Right atrium auricular region (tissue), 2 donors: ENCODE results near the gene FANCI. TPM values are rescaled to one million over a fixed set of nuclear protein-coding genes. Genes with fewer than 3 reads are reported as not detected.
A peak's percentile ranks its signal among the peaks of the same experiment; 100 is the strongest.

Experiments used
- DNase-seq: peaks from one replicate; pipeline ENCODE4 v3.0.0-alpha.2; 2019; ENCODE audit warnings: low spot score
- H3K27ac ChIP-seq, 2 donors: fragments of 200-600 bp; sonication (generic); 1 replicate in 1 of 2; 2 replicates in 1 of 2; pipeline ENCODE4 v1.5.1; 2016 to 2019
- H3K27me3 ChIP-seq, 2 donors: fragments of 200-600 bp; sonication (generic); one replicate each; pipeline versions ENCODE4 v1.5.1 to v1.6.0; 2017 to 2019
- H3K36me3 ChIP-seq: fragments of 200-600 bp; sonication (generic); one replicate; pipeline ENCODE4 v1.5.1; 2016
- H3K4me1 ChIP-seq, 2 donors: fragments of 200-600 bp; sonication (generic); one replicate each; pipeline versions ENCODE4 v1.5.1 to v1.6.0; 2017 to 2019
- H3K4me3 ChIP-seq, 2 donors: fragments of 200-600 bp; sonication (generic); 1 replicate in 1 of 2; 2 replicates in 1 of 2; pipeline ENCODE4 v1.5.1; 2017 to 2019; ENCODE audit warnings: mild to moderate bottlenecking in 1 of 2, moderate library complexity in 1 of 2
- H3K9me3 ChIP-seq, 2 donors: fragments of 200-600 bp; sonication (generic); one replicate each; pipeline ENCODE4 v1.5.1; 2019
- total RNA-seq, 2 donors: library from RNA; depleted of rRNA; stranded (reverse); fragments of >200 nt; gene quantifications; one replicate each; pipeline ENCODE4 v1.1.0, GENCODE V29; 2016
- TF ChIP-seq, protein P1 (sequence below), 2 donors: fragments of 200-600 bp; sonication (generic); IDR thresholded peaks; one replicate each; pipeline ENCODE4 v1.5.1; 2019; ENCODE audit warnings: antibody characterized with exemption in 2 of 2

Gene FANCI
- total RNA-seq, 2 donors from 2014 or later = 0.79 to 1.6 TPM

DNA sequence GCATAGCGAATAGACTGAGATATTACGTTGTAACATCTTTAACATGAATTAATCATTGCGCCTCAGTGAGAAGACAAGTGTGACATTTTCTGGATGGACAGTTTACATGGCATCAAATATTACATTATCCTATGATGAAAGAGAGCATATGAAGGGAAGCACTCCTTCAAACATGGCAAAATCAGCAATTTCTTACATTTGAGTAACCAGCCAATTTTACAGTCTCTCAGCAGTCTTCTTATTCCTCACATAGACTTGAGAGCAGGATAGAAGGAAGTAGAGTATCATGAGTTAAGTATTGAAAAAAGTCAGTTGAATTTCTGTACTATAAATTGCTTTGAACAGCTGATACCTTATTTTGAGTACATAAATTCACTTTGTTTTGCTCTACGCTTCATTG lies 38.9 kb downstream of the FANCI start:
- Histone ChIP-seq H3K36me3 (no peaks in the 10 kb centered on the region), H3K4me1 (no peaks in the 10 kb centered on the region), H3K27me3 (no peaks in the 10 kb centered on the region), H3K9me3 (no peaks in the 10 kb centered on the region), H3K4me3 (no peak overlapping the region), H3K27ac (no peak overlapping the region)
- TF ChIP-seq, protein P1, sequence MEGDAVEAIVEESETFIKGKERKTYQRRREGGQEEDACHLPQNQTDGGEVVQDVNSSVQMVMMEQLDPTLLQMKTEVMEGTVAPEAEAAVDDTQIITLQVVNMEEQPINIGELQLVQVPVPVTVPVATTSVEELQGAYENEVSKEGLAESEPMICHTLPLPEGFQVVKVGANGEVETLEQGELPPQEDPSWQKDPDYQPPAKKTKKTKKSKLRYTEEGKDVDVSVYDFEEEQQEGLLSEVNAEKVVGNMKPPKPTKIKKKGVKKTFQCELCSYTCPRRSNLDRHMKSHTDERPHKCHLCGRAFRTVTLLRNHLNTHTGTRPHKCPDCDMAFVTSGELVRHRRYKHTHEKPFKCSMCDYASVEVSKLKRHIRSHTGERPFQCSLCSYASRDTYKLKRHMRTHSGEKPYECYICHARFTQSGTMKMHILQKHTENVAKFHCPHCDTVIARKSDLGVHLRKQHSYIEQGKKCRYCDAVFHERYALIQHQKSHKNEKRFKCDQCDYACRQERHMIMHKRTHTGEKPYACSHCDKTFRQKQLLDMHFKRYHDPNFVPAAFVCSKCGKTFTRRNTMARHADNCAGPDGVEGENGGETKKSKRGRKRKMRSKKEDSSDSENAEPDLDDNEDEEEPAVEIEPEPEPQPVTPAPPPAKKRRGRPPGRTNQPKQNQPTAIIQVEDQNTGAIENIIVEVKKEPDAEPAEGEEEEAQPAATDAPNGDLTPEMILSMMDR (IDR thresholded peaks at IDR 0.05) = no peak
- DNase-seq = no peak

DNA sequence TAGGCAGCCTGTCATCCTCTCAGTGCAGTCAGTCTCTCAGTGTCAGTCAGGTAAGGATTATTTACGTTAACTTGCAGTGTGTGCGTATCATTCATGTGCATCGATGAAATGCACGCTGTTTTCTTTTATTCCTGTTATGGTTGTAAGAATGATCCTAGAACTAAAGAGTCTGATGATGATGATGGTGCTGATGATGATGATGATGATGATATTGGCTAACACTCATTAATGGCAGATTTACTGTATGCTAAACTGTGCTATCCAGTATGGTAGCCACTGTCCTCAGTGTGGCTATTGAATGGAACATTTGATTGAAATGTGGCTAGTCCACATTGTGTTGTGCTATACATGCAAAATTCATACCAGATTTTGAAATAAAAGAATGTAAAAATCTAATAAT lies 39.4 kb downstream of the FANCI start:
- TF ChIP-seq, protein P1 (IDR thresholded peaks at IDR 0.05) = no peak
- DNase-seq = no peak
- Histone ChIP-seq H3K4me3 (no peak overlapping the region), H3K4me1 (no peaks in the 10 kb centered on the region), H3K27me3 (no peaks in the 10 kb centered on the region), H3K27ac (no peak overlapping the region), H3K9me3 (no peaks in the 10 kb centered on the region), H3K36me3 (no peaks in the 10 kb centered on the region)

DNA sequence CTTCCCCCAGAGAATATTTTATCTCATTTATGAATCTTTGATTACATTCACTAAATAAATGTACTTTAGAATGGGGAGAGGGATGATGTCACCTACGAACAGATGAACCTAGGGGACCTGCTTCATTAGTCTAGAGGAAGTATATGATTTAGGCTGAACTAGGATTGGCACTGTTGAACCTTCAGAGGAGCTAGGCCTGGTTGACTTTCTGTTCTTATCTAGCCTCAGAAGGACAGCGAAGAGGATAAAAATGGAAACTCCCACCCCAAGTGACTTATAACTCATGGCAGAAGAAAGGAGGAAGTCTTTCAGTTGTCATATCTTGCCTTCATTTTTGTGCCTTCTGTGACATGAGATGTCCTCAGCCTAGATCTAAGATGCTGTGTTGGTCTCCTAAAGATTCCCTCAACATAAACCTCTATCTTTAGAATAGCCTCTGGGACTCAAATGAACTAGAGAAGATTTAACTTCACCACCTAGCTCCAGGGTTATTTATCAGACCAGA lies 48.2 kb downstream of the FANCI start:
- Histone ChIP-seq H3K27ac (no peak overlapping the region), H3K27me3 (no peaks in the 10 kb centered on the region), H3K36me3 (no peaks in the 10 kb centered on the region), H3K4me1 (no peaks in the 10 kb centered on the region), H3K4me3 (no peak overlapping the region), H3K9me3 (no peaks in the 10 kb centered on the region)
- no peak for DNase-seq
- TF ChIP-seq, protein P1 (IDR thresholded peaks at IDR 0.05) = no peak

DNA sequence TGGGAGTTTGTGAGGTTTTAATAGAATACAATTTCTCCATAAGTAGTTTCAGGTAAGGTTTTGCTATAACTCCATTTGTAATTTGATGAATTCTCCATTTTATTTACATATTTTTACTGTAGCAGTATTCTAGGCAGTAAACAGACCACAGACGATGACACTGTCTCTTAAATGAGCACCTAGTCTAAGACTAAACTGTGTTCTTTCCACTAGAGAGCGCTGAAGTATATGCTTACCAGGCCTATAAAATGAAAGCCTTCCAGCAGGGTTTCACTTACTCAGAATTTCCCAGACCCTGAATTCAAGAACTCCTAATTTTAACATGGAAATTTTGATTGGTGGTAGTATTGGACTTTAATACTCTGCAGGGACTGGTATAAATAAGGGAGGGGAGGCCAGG lies 49.2 kb downstream of the FANCI start:
- DNase-seq = no peak
- no peaks in the 10 kb centered on the region for H3K36me3 ChIP-seq
- H3K4me3 ChIP-seq = no peak overlapping the region
- no peaks in the 10 kb centered on the region for H3K27me3 ChIP-seq
- no peaks in the 10 kb centered on the region for H3K4me1 ChIP-seq
- TF ChIP-seq, protein P1 (IDR thresholded peaks at IDR 0.05) = no peak
- no peaks in the 10 kb centered on the region for H3K9me3 ChIP-seq
- no peak overlapping the region for H3K27ac ChIP-seq

DNA sequence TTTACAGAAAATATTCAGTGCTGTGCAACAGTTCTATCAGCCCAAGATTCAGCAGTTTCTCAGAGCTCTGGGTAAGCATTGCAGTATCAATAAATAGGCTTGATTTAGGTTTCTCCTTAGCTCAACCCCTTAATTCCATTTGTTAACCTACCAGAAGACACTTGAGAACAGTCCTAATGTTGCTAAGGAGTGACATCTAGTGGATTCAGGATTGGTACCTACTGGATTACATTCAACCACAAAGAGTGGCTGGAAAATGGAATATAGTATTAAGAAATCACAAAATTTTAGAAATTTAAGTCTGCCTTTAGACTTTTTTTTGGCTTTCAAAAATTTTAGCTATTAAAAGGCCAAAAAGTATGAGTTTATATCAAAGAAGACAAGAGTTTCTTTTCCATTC lies 56.1 kb downstream of the FANCI start:
- Histone ChIP-seq H3K9me3 (no peaks in the 10 kb centered on the region), H3K27me3 (no peaks in the 10 kb centered on the region), H3K27ac (no peak overlapping the region), H3K36me3 (no peaks in the 10 kb centered on the region), H3K4me1 (no peaks in the 10 kb centered on the region), H3K4me3 (no peak overlapping the region)
- no peak for DNase-seq
- TF ChIP-seq, protein P1 (IDR thresholded peaks at IDR 0.05) = peak in 1 of 2 donors; percentile 43
